Measurements from ENCODE around the gene ANXA10.

- TF ChIP-seq EZH2 (IDR thresholded peaks at IDR 0.05; ENCODE audit: low read length, unreplicated experiment) (no peak), CTCF (conservative IDR thresholded peaks at IDR 0.05; ENCODE audit: low read depth, low read length) (no peak)
Observed at GRCh38 chr4:168119890-168120289, 27.6 kb downstream of the ANXA10 start.

All from PC-3 (cell line).